ENCODE measurements around the gene CYB5D1. TPM values are rescaled to one million over a fixed set of nuclear protein-coding genes. Genes with fewer than 3 reads are reported as not detected.

The CYB5D1 gene
- 1 to 10 TPM; 5.9 to 8.3 TPM for total RNA-seq

GRCh38 chr17:7857713-7858521 is at the start of gene CYB5D1:
CYB5D1 (plus strand) TSS chr17:7858003; CDS start chr17:7858135, 132 bp downstream.

GRCh38 chr17:7833795-7834541 is 23.8 kb upstream of the CYB5D1 start, which contains the start of gene KDM6B:
KDM6B (plus strand) TSS chr17:7834217; CDS start chr17:7845555, 11,338 bp downstream.

GRCh38 chr17:7854851-7855659 is 2.7 kb upstream of the CYB5D1 start, which contains the start of gene TMEM88:
TMEM88 (plus strand) TSS chr17:7855066; CDS start chr17:7855075, 9 bp downstream.

GRCh38 chr17:7856811-7857712 is 741 bp upstream of the CYB5D1 start, which contains the start of gene NAA38:
NAA38 (minus strand) TSS chr17:7857559; CDS start chr17:7857463, 96 bp downstream.

GRCh38 chr17:7888184-7888920 is 30.5 kb downstream of the CYB5D1 start, which contains the start of gene CHD3:
CHD3 (plus strand) TSS chr17:7888789; CDS start chr17:7889001, 212 bp downstream.

Small RNA genes within 50 kb of the gene (small RNA-seq; reads per million reads assigned to genes)
- 3.5 to 4.6 reads per million in 2 donors for gene SCARNA21

Other genes starting within 250 kb of the CYB5D1 start
- 10 to 100 TPM; 36.3 to 36.5 TPM for gene FXR2, start 243.1 kb upstream of the CYB5D1 start, total RNA-seq
- gene SAT2, start 230.2 kb upstream of the CYB5D1 start, total RNA-seq = 10 to 100 TPM; 22.4 to 24.6 TPM
- gene SHBG, start 227.9 kb upstream of the CYB5D1 start, total RNA-seq = under 1 TPM; 0.33 to 0.34 TPM
- gene ATP1B2, start 207.1 kb upstream of the CYB5D1 start, total RNA-seq = not detected
- 10 to 100 TPM; 43.0 to 47.1 TPM for gene TP53, start 170.5 kb upstream of the CYB5D1 start, total RNA-seq
- gene WRAP53, start 169.5 kb upstream of the CYB5D1 start, total RNA-seq = 10 to 100 TPM in 1 of 2 donors, 1 to 10 TPM in 1; 8.6 to 17.3 TPM
- 1 to 10 TPM in 1 of 2 donors, under 1 TPM in 1; 0.33 to 1.0 TPM for gene EFNB3, start 152.8 kb upstream of the CYB5D1 start, total RNA-seq
- under 1 TPM; under 0.01 TPM for gene DNAH2, start 140.3 kb upstream of the CYB5D1 start, total RNA-seq
- 1 to 10 TPM; 3.4 to 3.7 TPM for gene KDM6B, start 23.8 kb upstream of the CYB5D1 start, total RNA-seq
- gene TMEM88, start 2.9 kb upstream of the CYB5D1 start, total RNA-seq = under 1 TPM in 1 of 2 donors, not detected in 1; 0.34 TPM
- 10 to 100 TPM; 47.1 to 68.9 TPM for gene NAA38, start 444 bp upstream of the CYB5D1 start, total RNA-seq
- gene CHD3, start 30.8 kb downstream of the CYB5D1 start, total RNA-seq = 10 to 100 TPM; 46.8 to 69.9 TPM
- 1 to 10 TPM in 1 of 2 donors, under 1 TPM in 1; 1.00 to 1.7 TPM for gene RNF227, start 58.3 kb downstream of the CYB5D1 start, total RNA-seq
- gene KCNAB3, start 71.9 kb downstream of the CYB5D1 start, total RNA-seq = under 1 TPM; under 0.01 to 0.69 TPM
- gene TRAPPC1, start 73.9 kb downstream of the CYB5D1 start, total RNA-seq = 10 to 100 TPM; 41.3 to 48.6 TPM
- 10 to 100 TPM; 22.3 to 24.8 TPM for gene CNTROB, start 74.2 kb downstream of the CYB5D1 start, total RNA-seq
- gene GUCY2D, start 144.6 kb downstream of the CYB5D1 start, total RNA-seq = 1 to 10 TPM in 1 of 2 donors, not detected in 1; 1.4 TPM
- under 1 TPM in 1 of 2 donors, not detected in 1; under 0.01 TPM for gene ALOX15B, start 181.1 kb downstream of the CYB5D1 start, total RNA-seq
- gene ALOX12B, start 229.7 kb downstream of the CYB5D1 start, total RNA-seq = not detected

Data from melanocyte of skin (primary cell).